Ovary (tissue), 3 donors: ENCODE measurements around the gene EDN1.

Source experiments
- EP300 ChIP-seq: sonication (generic); formaldehyde crosslinking; IDR thresholded peaks from one replicate; pipeline ENCODE4 v1.6.1; 2017; ENCODE audit warnings: antibody characterized with exemption
- POLR2A ChIP-seq: fragments of 450-650 bp; IDR thresholded peaks from one replicate; pipeline ENCODE4 v1.6.1; 2017; ENCODE audit warnings: antibody characterized with exemption, mild to moderate bottlenecking, moderate library complexity
- TF ChIP-seq, protein P1 (sequence below), 3 donors: fragments of 450-650 bp in 2 of 3; fragments of 200-600 bp in 1 of 3; IDR thresholded peaks; one replicate each; pipeline versions ENCODE4 v1.5.1 to v1.8.0; 2016 to 2022; ENCODE audit warnings: antibody characterized with exemption in 3 of 3, mild to moderate bottlenecking in 1 of 3
- donor health status: DM: no; HTN: no; CAD: no.

DNA sequence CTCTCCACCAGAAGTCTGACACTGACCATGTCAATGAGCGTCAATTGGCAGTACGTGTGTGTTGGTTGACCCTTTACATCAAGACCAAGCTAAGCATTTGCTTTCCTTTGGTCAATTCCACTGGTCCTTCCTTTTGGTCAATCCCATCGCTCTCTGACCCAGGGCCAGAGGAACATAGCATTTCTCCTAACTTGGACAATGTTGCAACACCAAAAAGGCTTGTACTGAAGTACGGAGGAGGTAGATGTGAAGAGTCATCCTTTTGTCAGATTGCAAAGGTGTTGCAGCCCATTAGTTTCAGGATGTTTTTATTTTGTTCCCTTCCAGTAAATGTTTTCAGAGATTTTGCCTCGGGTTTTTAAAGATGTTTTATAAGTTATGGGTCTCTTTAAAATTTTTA, 24.6 kb downstream of the EDN1 start:
- TF ChIP-seq, protein P1, sequence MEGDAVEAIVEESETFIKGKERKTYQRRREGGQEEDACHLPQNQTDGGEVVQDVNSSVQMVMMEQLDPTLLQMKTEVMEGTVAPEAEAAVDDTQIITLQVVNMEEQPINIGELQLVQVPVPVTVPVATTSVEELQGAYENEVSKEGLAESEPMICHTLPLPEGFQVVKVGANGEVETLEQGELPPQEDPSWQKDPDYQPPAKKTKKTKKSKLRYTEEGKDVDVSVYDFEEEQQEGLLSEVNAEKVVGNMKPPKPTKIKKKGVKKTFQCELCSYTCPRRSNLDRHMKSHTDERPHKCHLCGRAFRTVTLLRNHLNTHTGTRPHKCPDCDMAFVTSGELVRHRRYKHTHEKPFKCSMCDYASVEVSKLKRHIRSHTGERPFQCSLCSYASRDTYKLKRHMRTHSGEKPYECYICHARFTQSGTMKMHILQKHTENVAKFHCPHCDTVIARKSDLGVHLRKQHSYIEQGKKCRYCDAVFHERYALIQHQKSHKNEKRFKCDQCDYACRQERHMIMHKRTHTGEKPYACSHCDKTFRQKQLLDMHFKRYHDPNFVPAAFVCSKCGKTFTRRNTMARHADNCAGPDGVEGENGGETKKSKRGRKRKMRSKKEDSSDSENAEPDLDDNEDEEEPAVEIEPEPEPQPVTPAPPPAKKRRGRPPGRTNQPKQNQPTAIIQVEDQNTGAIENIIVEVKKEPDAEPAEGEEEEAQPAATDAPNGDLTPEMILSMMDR (IDR thresholded peaks at IDR 0.05) = no peak
- no peak for TF ChIP-seq POLR2A
- no peak for TF ChIP-seq EP300
